ENCODE measurements around the gene SRA1. TPM values are rescaled to one million over a fixed set of nuclear protein-coding genes. Genes with fewer than 3 reads are reported as not detected.
"Not testable (repeated sequence)": the region's sequence is repeated elsewhere in the genome, so short reads cannot be mapped to it uniquely, and the experiment has no call there.

Gene SRA1
- total RNA-seq, 2 experiments from 2014 or later: 46.0 to 46.7 TPM

- POLR2A ChIA-PET: no interaction called here
- DNase-seq: no peak
- H3K4me1 Mint-ChIP-seq (ENCODE audit: low read depth): no peaks in the 10 kb centered on the region
- H3K4me3 Mint-ChIP-seq: no peak overlapping the region
- H3K9me3 Mint-ChIP-seq: no peaks in the 10 kb centered on the region
- no peaks in the 10 kb centered on the region for H3K27me3 Mint-ChIP-seq
- CTCF ChIA-PET: no interaction called here
- no peak overlapping the region for H3K27ac Mint-ChIP-seq
- intact Hi-C loops (cut with micrococcal nuclease): no loop called here
- no peaks in the 10 kb centered on the region for H3K36me3 Mint-ChIP-seq
These were observed 34.6 kb upstream of the SRA1 start for GRCh38 chr5:140591747-140592372.

- H3K9me3 Mint-ChIP-seq: no peaks in the 10 kb centered on the region
- H3K27ac Mint-ChIP-seq: no peak overlapping the region
- POLR2A ChIA-PET: no interaction called here
- DNase-seq: no peak
- no peaks in the 10 kb centered on the region for H3K36me3 Mint-ChIP-seq
- no peaks in the 10 kb centered on the region for H3K27me3 Mint-ChIP-seq
- intact Hi-C loops (cut with micrococcal nuclease): no loop called here
- no peaks in the 10 kb centered on the region for H3K4me1 Mint-ChIP-seq (ENCODE audit: low read depth)
- no peak overlapping the region for H3K4me3 Mint-ChIP-seq
- CTCF ChIA-PET: interaction anchor here (1.7 kb wide), 1 partner anchor 218 kb away, joined by 5 read pairs; no protein-coding TSS in a partner anchor
These were observed 33.6 kb upstream of the SRA1 start for GRCh38 chr5:140590861-140591260.

- Mint-ChIP-seq H3K27me3 (peaks cover 2% of the 10 kb centered on the region), H3K36me3 (no peaks in the 10 kb centered on the region), H3K27ac (no peak overlapping the region), H3K4me3 (no peak overlapping the region), H3K4me1 (ENCODE audit: low read depth) (no peaks in the 10 kb centered on the region), H3K9me3 (peaks cover 2% of the 10 kb centered on the region)
- intact Hi-C loops (cut with micrococcal nuclease): no loop called here
- DNase-seq: no peak
- CTCF ChIA-PET: interaction anchor here (0.7 kb wide), 1 partner anchor 59 kb away, joined by 3 read pairs; the partner anchor contains the start of gene NDUFA2
- POLR2A ChIA-PET: no interaction called here
These were observed 31.2 kb upstream of the SRA1 start for GRCh38 chr5:140588311-140589070.

- CTCF ChIA-PET: no interaction called here
- H3K27ac Mint-ChIP-seq: no peak overlapping the region
- peaks cover 6% of the 10 kb centered on the region for H3K9me3 Mint-ChIP-seq
- peaks cover 4% of the 10 kb centered on the region for H3K27me3 Mint-ChIP-seq
- H3K36me3 Mint-ChIP-seq: no peaks in the 10 kb centered on the region
- H3K4me3 Mint-ChIP-seq: no peak overlapping the region
- DNase-seq: no peak
- POLR2A ChIA-PET: no interaction called here
- intact Hi-C loops (cut with micrococcal nuclease): no loop called here
- no peaks in the 10 kb centered on the region for H3K4me1 Mint-ChIP-seq (ENCODE audit: low read depth)
These were observed 30.2 kb upstream of the SRA1 start for GRCh38 chr5:140587495-140587894.

- H3K9me3 Mint-ChIP-seq; intact Hi-C loops (cut with micrococcal nuclease); DNase-seq; H3K27me3 Mint-ChIP-seq; POLR2A ChIA-PET; H3K36me3 Mint-ChIP-seq; H3K27ac Mint-ChIP-seq; H3K4me1 Mint-ChIP-seq (ENCODE audit: low read depth); H3K4me3 Mint-ChIP-seq: not testable (repeated sequence)
- CTCF ChIA-PET: interaction anchor here (1.4 kb wide), 1 partner anchor 55 kb away, joined by 5 read pairs; no protein-coding TSS in a partner anchor
These were observed 22.0 kb upstream of the SRA1 start for GRCh38 chr5:140579188-140579747.

GRCh38 chr5:140576776-140577201, 19.5 kb upstream of the SRA1 start:
- intact Hi-C loops (cut with micrococcal nuclease): no loop called here
- no peak for DNase-seq
- H3K9me3 Mint-ChIP-seq: no peaks in the 10 kb centered on the region
- no peaks in the 10 kb centered on the region for H3K4me1 Mint-ChIP-seq (ENCODE audit: low read depth)
- CTCF ChIA-PET: no interaction called here
- H3K27me3 Mint-ChIP-seq: peaks cover 1% of the 10 kb centered on the region
- no peak overlapping the region for H3K27ac Mint-ChIP-seq
- POLR2A ChIA-PET: no interaction called here
- H3K4me3 Mint-ChIP-seq: no peak overlapping the region
- no peaks in the 10 kb centered on the region for H3K36me3 Mint-ChIP-seq

GRCh38 chr5:140575309-140575708, 18.0 kb upstream of the SRA1 start:
- no peaks in the 10 kb centered on the region for H3K9me3 Mint-ChIP-seq
- H3K4me1 Mint-ChIP-seq (ENCODE audit: low read depth): peaks cover under 1% of the 10 kb centered on the region
- DNase-seq: peak; percentile 35
- CTCF ChIA-PET: interaction anchor here (1.2 kb wide), 1 partner anchor 54 kb away, joined by 4 read pairs; no protein-coding TSS in a partner anchor
- peaks cover 1% of the 10 kb centered on the region for H3K27me3 Mint-ChIP-seq
- H3K36me3 Mint-ChIP-seq: peaks cover under 1% of the 10 kb centered on the region
- no peak overlapping the region for H3K27ac Mint-ChIP-seq
- POLR2A ChIA-PET: interaction anchor here (0.6 kb wide), 1 partner anchor 100 kb away, joined by 7 read pairs; no protein-coding TSS in a partner anchor
- H3K4me3 Mint-ChIP-seq: no peak overlapping the region
- intact Hi-C loops (cut with micrococcal nuclease): no loop called here

- no peak for DNase-seq
- ChIA-PET CTCF (interaction anchor here (0.7 kb wide), 1 partner anchor 140 kb away, joined by 3 read pairs; no protein-coding TSS in a partner anchor), POLR2A (no interaction called here)
- no peaks in the 10 kb centered on the region for H3K27me3 Mint-ChIP-seq
- no peak overlapping the region for H3K27ac Mint-ChIP-seq
- peaks cover 2% of the 10 kb centered on the region for H3K36me3 Mint-ChIP-seq
- intact Hi-C loops (cut with micrococcal nuclease): no loop called here
- no peak overlapping the region for H3K4me3 Mint-ChIP-seq
- no peaks in the 10 kb centered on the region for H3K9me3 Mint-ChIP-seq
- H3K4me1 Mint-ChIP-seq (ENCODE audit: low read depth): peaks cover 11% of the 10 kb centered on the region
These were observed 16.9 kb upstream of the SRA1 start for GRCh38 chr5:140574165-140574564.

- Mint-ChIP-seq H3K4me1 (ENCODE audit: low read depth) (peaks cover 16% of the 10 kb centered on the region), H3K27ac (no peak overlapping the region), H3K9me3 (no peaks in the 10 kb centered on the region), H3K27me3 (no peaks in the 10 kb centered on the region), H3K4me3 (no peak overlapping the region), H3K36me3 (peaks cover 3% of the 10 kb centered on the region)
- ChIA-PET POLR2A (no interaction called here), CTCF (no interaction called here)
- no peak for DNase-seq
- intact Hi-C loops (cut with micrococcal nuclease): no loop called here
These were observed 16.4 kb upstream of the SRA1 start for GRCh38 chr5:140573683-140574082.

GRCh38 chr5:140571105-140571504, 13.8 kb upstream of the SRA1 start:
- H3K27me3 Mint-ChIP-seq: no peaks in the 10 kb centered on the region
- no peak overlapping the region for H3K27ac Mint-ChIP-seq
- no peak for DNase-seq
- intact Hi-C loops (cut with micrococcal nuclease): no loop called here
- no peaks in the 10 kb centered on the region for H3K9me3 Mint-ChIP-seq
- H3K4me3 Mint-ChIP-seq: no peak overlapping the region
- H3K4me1 Mint-ChIP-seq (ENCODE audit: low read depth): peaks cover 41% of the 10 kb centered on the region
- ChIA-PET POLR2A (interaction anchor here (0.8 kb wide), 1 partner anchor 24 kb away, joined by 3 read pairs; the partner anchor contains the start of gene EIF4EBP3), CTCF (interaction anchor here (0.6 to 1.7 kb wide), 3 partner anchors 64 to 219 kb away, joined by 3 to 5 read pairs (median 4); no protein-coding TSS in a partner anchor)
- H3K36me3 Mint-ChIP-seq: peaks cover 20% of the 10 kb centered on the region

- H3K36me3 Mint-ChIP-seq: peaks cover 20% of the 10 kb centered on the region
- peaks cover 47% of the 10 kb centered on the region for H3K4me1 Mint-ChIP-seq (ENCODE audit: low read depth)
- DNase-seq: no peak
- no peaks in the 10 kb centered on the region for H3K27me3 Mint-ChIP-seq
- intact Hi-C loops (cut with micrococcal nuclease): no loop called here
- peak overlapping the region; percentile 91 for H3K27ac Mint-ChIP-seq
- H3K4me3 Mint-ChIP-seq: no peak overlapping the region
- no peaks in the 10 kb centered on the region for H3K9me3 Mint-ChIP-seq
- CTCF ChIA-PET: interaction anchor here (0.5 to 2.3 kb wide), 4 partner anchors 23 to 149 kb away, joined by 3 to 7 read pairs (median 4); partner anchors contain the start of genes EIF4EBP3, IK and NDUFA2
- POLR2A ChIA-PET: interaction anchor here (0.8 kb wide), 1 partner anchor 23 kb away, joined by 3 read pairs; the partner anchor contains the start of gene EIF4EBP3
These were observed 13.2 kb upstream of the SRA1 start for GRCh38 chr5:140570488-140570887.

GRCh38 chr5:140570058-140570457, 12.8 kb upstream of the SRA1 start:
- no peaks in the 10 kb centered on the region for H3K9me3 Mint-ChIP-seq

More at GRCh38 chr5:140570058-140570457, 12.8 kb upstream of the SRA1 start:
- intact Hi-C loops (cut with micrococcal nuclease): no loop called here
- Mint-ChIP-seq H3K4me3 (no peak overlapping the region), H3K27me3 (no peaks in the 10 kb centered on the region), H3K36me3 (peaks cover 20% of the 10 kb centered on the region), H3K27ac (peak overlapping the region; percentile 91), H3K4me1 (ENCODE audit: low read depth) (peaks cover 49% of the 10 kb centered on the region)
- ChIA-PET POLR2A (interaction anchor here (1.3 kb wide), 1 partner anchor 13 kb away, joined by 3 read pairs; the partner anchor contains the start of gene SRA1), CTCF (interaction anchor here (0.5 to 2.3 kb wide), 3 partner anchors 23 to 77 kb away, joined by 3 to 7 read pairs (median 6); partner anchors contain the start of genes EIF4EBP3, IK and NDUFA2)
- no peak for DNase-seq
